Heart right ventricle (tissue), 16 donors: ENCODE results near the gene ZNF319. TPM values are rescaled to one million over a fixed set of nuclear protein-coding genes. Genes with fewer than 3 reads are reported as not detected.

Experiments used
- ATAC-seq, 8 donors: fragments of 200-7000 bp; cut with Tn5 transposase; one replicate each; pipeline ENCODE4 v1.9.1; 2020; ENCODE audit warnings: mild to moderate bottlenecking in 8 of 8, moderate library complexity in 8 of 8, moderate number of reproducible peaks in 1 of 8
- DNase-seq, 2 donors: peaks; one replicate each; pipeline ENCODE4 v3.0.0-alpha.2; 2020
- H3K27ac ChIP-seq, 10 donors: fragments of 200-600 bp; sonication (generic) in 2 of 10; one replicate each; pipeline versions ENCODE4 v1.5.0 to v1.8.0; 2020 to 2022; ENCODE audit warnings: mild to moderate bottlenecking in 3 of 10
- H3K27me3 ChIP-seq, 7 donors: fragments of 200-600 bp; one replicate each; pipeline ENCODE4 v1.8.0; 2021 to 2022; ENCODE audit warnings: mild to moderate bottlenecking in 2 of 7
- H3K36me3 ChIP-seq, 9 donors: fragments of 200-600 bp; sonication (generic) in 1 of 9; one replicate each; pipeline versions ENCODE4 v1.5.0 to v1.8.0; 2020 to 2022; ENCODE audit warnings: mild to moderate bottlenecking in 2 of 9
- H3K4me1 ChIP-seq, 9 donors: fragments of 200-600 bp; sonication (generic) in 1 of 9; one replicate each; pipeline versions ENCODE4 v1.5.0 to v1.8.0; 2020 to 2022; ENCODE audit warnings: mild to moderate bottlenecking in 4 of 9
- H3K4me3 ChIP-seq, 10 donors: fragments of 200-600 bp; sonication (generic) in 2 of 10; one replicate each; pipeline versions ENCODE4 v1.5.0 to v1.8.0; 2020 to 2022; ENCODE audit warnings: mild to moderate bottlenecking in 7 of 10, moderate library complexity in 2 of 10
- H3K9me3 ChIP-seq, 11 donors: fragments of 200-600 bp in 10 of 11; sonication (generic) in 2 of 11; one replicate each; pipeline versions ENCODE4 v1.5.0 to v1.8.0; 2013 to 2022; ENCODE audit warnings: mild to moderate bottlenecking in 2 of 11, control low read depth in 1 of 11, moderate library complexity in 1 of 11
- WGBS, 2 donors: extraction: QIAGEN DNeasy Blood & Tissue Kit; methylation state at CpG; one replicate each; pipeline ENCODE4 v1.1.7; 2013; ENCODE audit warnings: inconsistent platforms in 1 of 2; 5-methylcytosine and 5-hydroxymethylcytosine counted together
- intact Hi-C, 10 donors: fragments of 100-400 bp; cut with DNase I; formaldehyde crosslinking; loops; one replicate each; pipeline versions ENCODE4 v1.11.1 to v1.14.2; 2022
- polyA plus RNA-seq, 2 donors: library from polyadenylated mRNA; stranded (reverse); fragments of 200-250 nt; gene quantifications; one replicate each; pipeline ENCODE4 v1.2.3, GENCODE V29; 2013
- total RNA-seq, 10 donors: library from RNA; stranded (reverse); fragmentation: NEBNext Ultra II Directional in 3 of 10; extraction: Animal tissue kit (Norgen Biotek cat#: 25700) in 3 of 10; gene quantifications; one replicate each; pipeline versions ENCODE4 v1.2.1 to v1.2.4, GENCODE V29; 2021 to 2023
- TF ChIP-seq, protein P1 (sequence below), 9 donors: fragments of 200-600 bp; sonication (generic) in 2 of 9; IDR thresholded peaks; one replicate each; pipeline versions ENCODE4 v1.5.0 to v1.8.0; 2021 to 2022; ENCODE audit warnings: antibody characterized with exemption in 9 of 9, mild to moderate bottlenecking in 5 of 9, moderate library complexity in 1 of 9
- donor health status: Arrhythmogenic right ventricular cardiomyopathy.
- donor health status: ischemic (EF 13 %, LVEDD 7.1; RV severe dilation, severe dysfunction).
- donor health status: healthy with polysubstance abuse.
- donor health status: DM: no; HTN: yes; CAD: no.
- donor health status: DM: no; HTN: no; CAD: no.
- donor health status: ischemic (EF 25% LVEDD 6.9; RV normal size, moderate dysfunction).
- donor health status: ischemic (EF 25% LVEDD 5.7; RV mildly dilated, moderate dysfunction).
- donor health status: healthy.
- donor health status: DM: yes; HTN: yes; CAD: no.
- donor health status: Ischemic cardiomyopathy.
- donor health status: ischemic (EF 35%, LVEDD 5.7; RV mildly dilated, moderate dysfunction).
- donor health status: nonischemic (EF 11% LVEDD 7.7; RV severe dilation, severe dysfunction).
- donor health status: DM: yes; HTN: yes; CAD: no.
- donor health status: PGD.
- donor health status: ischemic (EF 29% LVEDD 5.4; RV normal size, mild dysfunction).
- donor health status: nonischemic (EF 23%, LVEDD 6.1; RV moderate dilation, normal function).

Gene ZNF319
- total and polyA plus RNA-seq, 12 donors, result 3.5 to 11.3 (median 7.5) TPM

GRCh38 chr16:57991551-57992059 is 8.9 kb downstream of the ZNF319 start:
- H3K9me3 ChIP-seq, result no peaks in the 10 kb centered on the region
- H3K27ac ChIP-seq, result no peak overlapping the region
- H3K27me3 ChIP-seq, result no peaks in the 10 kb centered on the region
- intact Hi-C loops, result loop anchor here in 2 of 10 donors (5.0 to 10.0 kb wide), 4 partner anchors 84 to 407 kb away; no protein-coding TSS in a partner anchor
- no peak for DNase-seq
- peaks cover 0 to 34% (median 5%) of the 10 kb centered on the region in 9 donors for H3K36me3 ChIP-seq
- WGBS, 2 donors, result 87 to 88% methylated on average over 11 of the region's 11 CpGs
- H3K4me3 ChIP-seq, result no peak overlapping the region
- no peak for ATAC-seq
- peaks cover 5 to 25% (median 14%) of the 10 kb centered on the region in 9 donors for H3K4me1 ChIP-seq
- TF ChIP-seq, protein P1, sequence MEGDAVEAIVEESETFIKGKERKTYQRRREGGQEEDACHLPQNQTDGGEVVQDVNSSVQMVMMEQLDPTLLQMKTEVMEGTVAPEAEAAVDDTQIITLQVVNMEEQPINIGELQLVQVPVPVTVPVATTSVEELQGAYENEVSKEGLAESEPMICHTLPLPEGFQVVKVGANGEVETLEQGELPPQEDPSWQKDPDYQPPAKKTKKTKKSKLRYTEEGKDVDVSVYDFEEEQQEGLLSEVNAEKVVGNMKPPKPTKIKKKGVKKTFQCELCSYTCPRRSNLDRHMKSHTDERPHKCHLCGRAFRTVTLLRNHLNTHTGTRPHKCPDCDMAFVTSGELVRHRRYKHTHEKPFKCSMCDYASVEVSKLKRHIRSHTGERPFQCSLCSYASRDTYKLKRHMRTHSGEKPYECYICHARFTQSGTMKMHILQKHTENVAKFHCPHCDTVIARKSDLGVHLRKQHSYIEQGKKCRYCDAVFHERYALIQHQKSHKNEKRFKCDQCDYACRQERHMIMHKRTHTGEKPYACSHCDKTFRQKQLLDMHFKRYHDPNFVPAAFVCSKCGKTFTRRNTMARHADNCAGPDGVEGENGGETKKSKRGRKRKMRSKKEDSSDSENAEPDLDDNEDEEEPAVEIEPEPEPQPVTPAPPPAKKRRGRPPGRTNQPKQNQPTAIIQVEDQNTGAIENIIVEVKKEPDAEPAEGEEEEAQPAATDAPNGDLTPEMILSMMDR (IDR thresholded peaks at IDR 0.05), result no peak

- TF ChIP-seq, protein P1 (IDR thresholded peaks at IDR 0.05), result no peak
- peaks cover 0 to 8% (median 0%) of the 10 kb centered on the region in 9 donors for H3K36me3 ChIP-seq
- H3K27ac ChIP-seq, result peak overlapping the region in 3 of 10 donors; percentile 22 to 53 (median 30)
- no peak overlapping the region for H3K4me3 ChIP-seq
- ATAC-seq (peak; percentile 22 to 83 (median 54)), DNase-seq (peak; percentile 40 to 57)
- peaks cover 6 to 24% (median 15%) of the 10 kb centered on the region in 9 donors for H3K4me1 ChIP-seq
- 35 to 53% methylated on average over 1 of the region's 1 CpG for WGBS, 2 donors
- intact Hi-C loops, result loop anchor here in 2 of 10 donors (5.0 kb wide), 2 partner anchors 72 to 232 kb away; no protein-coding TSS in a partner anchor
- peaks cover 0 to 12% (median 0%) of the 10 kb centered on the region in 7 donors for H3K27me3 ChIP-seq
- H3K9me3 ChIP-seq, result no peaks in the 10 kb centered on the region
Measured at GRCh38 chr16:57988929-57989328, 11.5 kb downstream of the ZNF319 start.

DNA sequence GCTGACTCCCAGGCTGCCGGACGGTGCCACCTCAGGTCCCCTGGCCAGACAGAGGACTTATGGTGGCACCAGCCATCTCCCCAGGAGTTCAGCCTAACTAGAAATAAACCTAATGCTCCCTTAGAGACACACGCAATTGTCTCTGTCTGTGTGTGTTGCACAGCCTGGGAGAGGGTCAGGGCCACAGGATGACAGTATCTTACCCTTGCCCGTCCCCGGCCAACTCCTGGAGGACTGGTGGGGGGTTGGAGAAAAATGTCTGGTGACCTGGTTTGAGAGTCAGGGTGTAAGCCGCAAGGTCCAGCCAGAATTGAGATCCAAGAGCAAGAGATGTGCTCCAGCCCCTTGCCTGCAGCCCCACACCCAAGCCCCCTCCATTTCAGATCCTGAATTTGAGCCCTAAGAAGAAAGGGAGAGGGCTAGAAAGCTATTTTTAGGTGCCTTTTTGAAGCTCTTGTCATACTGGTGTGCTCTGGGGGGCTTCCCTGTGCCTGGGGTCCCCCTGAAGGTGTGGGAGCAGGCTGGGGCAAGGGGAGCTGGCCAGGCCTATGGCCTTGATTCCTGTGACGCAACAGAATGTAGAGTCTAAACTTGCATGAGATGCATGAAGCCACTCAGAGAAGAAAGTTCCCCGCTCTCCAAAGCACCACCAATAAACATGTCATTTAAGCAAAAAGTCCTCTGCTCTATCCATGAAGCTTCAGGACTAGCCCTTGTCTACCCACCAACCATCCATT is 12.9 kb downstream of the ZNF319 start:
- TF ChIP-seq, protein P1 (IDR thresholded peaks at IDR 0.05), result no peak
- H3K4me1 ChIP-seq, result peaks cover 6 to 24% (median 15%) of the 10 kb centered on the region in 9 donors
- DNase-seq, result no peak
- no peak for ATAC-seq
- 93 to 96% methylated on average over 8 of the region's 8 CpGs for WGBS, 2 donors
- H3K27me3 ChIP-seq, result peaks cover 0 to 13% (median 0%) of the 10 kb centered on the region in 7 donors
- H3K27ac ChIP-seq, result no peak overlapping the region
- no peaks in the 10 kb centered on the region for H3K9me3 ChIP-seq
- no peaks in the 10 kb centered on the region for H3K36me3 ChIP-seq
- intact Hi-C loops, result loop anchor here in 2 of 10 donors (5.0 kb wide), 2 partner anchors 70 to 230 kb away; no protein-coding TSS in a partner anchor
- H3K4me3 ChIP-seq, result no peak overlapping the region

GRCh38 chr16:57986196-57986595 is 14.3 kb downstream of the ZNF319 start:
- H3K27me3 ChIP-seq, result peaks cover 0 to 13% (median 0%) of the 10 kb centered on the region in 7 donors
- H3K4me1 ChIP-seq, result peaks cover 6 to 24% (median 15%) of the 10 kb centered on the region in 9 donors
- H3K36me3 ChIP-seq, result no peaks in the 10 kb centered on the region
- WGBS, 2 donors, result 62 to 72% methylated on average over 9 of the region's 9 CpGs
- no peaks in the 10 kb centered on the region for H3K9me3 ChIP-seq
- TF ChIP-seq, protein P1 (IDR thresholded peaks at IDR 0.05), result no peak
- no peak overlapping the region for H3K27ac ChIP-seq
- intact Hi-C loops, result loop anchor here in 2 of 10 donors (5.0 kb wide), 2 partner anchors 69 to 229 kb away; no protein-coding TSS in a partner anchor
- DNase-seq, result no peak
- no peak for ATAC-seq
- H3K4me3 ChIP-seq, result no peak overlapping the region
